Amygdala (tissue), 56 donors: ENCODE data around the gene ZNF426.

ENCODE experiments used
- DNase-seq, 56 donors: peaks; one replicate each; lab custom pipeline; 2025; lab: John Stamatoyannopoulos, UW

The ZNF426 gene

GRCh38 chr19:9498183-9498902, 40.1 kb downstream of the ZNF426 start, which contains the start of gene ZNF560:
TSS of gene ZNF560 (minus strand) at chr19:9498616. CDS start at chr19:9475313, 23,303 bp downstream.
- no peak for DNase-seq

GRCh38 chr19:9494096-9494495, 44.3 kb downstream of the ZNF426 start:
- DNase-seq: no peak

- no peak for DNase-seq
Observed at GRCh38 chr19:9487016-9487415, 51.4 kb downstream of the ZNF426 start.

GRCh38 chr19:9485140-9485539, 53.3 kb downstream of the ZNF426 start:
- no peak for DNase-seq

- no peak for DNase-seq
Observed at GRCh38 chr19:9474975-9475374, 63.5 kb downstream of the ZNF426 start.
